CD4-positive, alpha-beta T cell (primary cell): ENCODE results near the gene FKBP15. TPM values are rescaled to one million over a fixed set of nuclear protein-coding genes. Genes with fewer than 3 reads are reported as not detected.

Source experiments
- ATAC-seq: fragments of 200-7000 bp; cut with Tn5 transposase; one replicate; pipeline ENCODE4 v1.10.0; 2022; ENCODE audit warnings: mild to moderate bottlenecking; ENCODE audit not compliant: poor library complexity
- CTCF ChIA-PET: fragments of 350-600 bp; sonication (Branson Sonifier 250); formaldehyde crosslinking; loops from one replicate; lab custom pipeline; 2021; ENCODE audit warnings: antibody characterized with exemption, inconsistent platforms; lab: Charles Lee
- POLR2A ChIA-PET: fragments of 350-600 bp; sonication (Branson Sonifier 250); formaldehyde crosslinking; loops from one replicate; lab custom pipeline; 2021; ENCODE audit warnings: antibody characterized with exemption, inconsistent platforms; lab: Charles Lee
- DNase-seq, 14 experiments: peaks; one replicate each; pipeline ENCODE4 v3.0.0-alpha.2; 2013 to 2020; ENCODE audit warnings: mixed read lengths in 2 of 14
- H3K27ac ChIP-seq, 2 donors: one replicate each; pipeline versions ENCODE4 v1.5.1 to v1.7.0; 2013; ENCODE audit warnings: low read length in 2 of 2, low read depth in 1 of 2, mild to moderate bottlenecking in 1 of 2
- H3K27me3 ChIP-seq, 2 experiments: 1 replicate in 1 of 2; 2 replicates in 1 of 2; pipeline versions ENCODE4 v1.6.1 to v1.7.0; 2013; ENCODE audit warnings: low read length in 2 of 2, control low read depth in 1 of 2, mild to moderate bottlenecking in 1 of 2, moderate library complexity in 1 of 2; ENCODE audit not compliant: insufficient read depth in 2 of 2, control insufficient read depth in 1 of 2
- H3K36me3 ChIP-seq: one replicate; pipeline ENCODE4 v1.6.1; 2013; ENCODE audit warnings: low read length, control low read depth; ENCODE audit not compliant: insufficient read depth
- H3K4me1 ChIP-seq: one replicate; pipeline ENCODE4 v1.6.1; 2013; ENCODE audit warnings: low read length, control low read depth; ENCODE audit not compliant: insufficient read depth
- H3K4me3 ChIP-seq: one replicate; pipeline ENCODE4 v1.5.1; 2013; ENCODE audit warnings: mild to moderate bottlenecking, low read length, moderate library complexity
- H3K9me3 ChIP-seq, 2 experiments: 1 replicate in 1 of 2; 2 replicates in 1 of 2; pipeline versions ENCODE4 v1.6.1 to v1.7.0; 2013; ENCODE audit warnings: low read length in 2 of 2, mild to moderate bottlenecking in 2 of 2, control low read depth in 1 of 2, moderate library complexity in 1 of 2; ENCODE audit not compliant: control insufficient read depth in 1 of 2, insufficient read depth in 1 of 2
- H3K27ac Mint-ChIP-seq: one replicate; pipeline ENCODE4 v1.8.0; 2020; ENCODE audit warnings: mixed read lengths
- H3K27me3 Mint-ChIP-seq: one replicate; pipeline ENCODE4 v1.8.0; 2021; ENCODE audit warnings: mixed read lengths
- H3K36me3 Mint-ChIP-seq: one replicate; pipeline ENCODE4 v1.8.0; 2021; ENCODE audit warnings: low read depth, mixed read lengths
- H3K4me1 Mint-ChIP-seq: one replicate; pipeline ENCODE4 v1.8.0; 2021; ENCODE audit warnings: low read depth, mixed read lengths
- H3K4me3 Mint-ChIP-seq: one replicate; pipeline ENCODE4 v1.8.0; 2020; ENCODE audit warnings: mild to moderate bottlenecking, mixed read lengths
- H3K9me3 Mint-ChIP-seq: one replicate; pipeline ENCODE4 v1.8.0; 2020; ENCODE audit warnings: mixed read lengths
- intact Hi-C, 2 experiments: fragments of 100-400 bp; cut with DNase I in 1 of 2; cut with micrococcal nuclease in 1 of 2; formaldehyde crosslinking; loops; one replicate each; pipeline versions ENCODE4 v1.15.1 to v1.9.0; 2023 to 2025; cut with DNase I, micrococcal nuclease
- total RNA-seq, 174 experiments: library from RNA in 2 of 174; stranded (reverse) in 2 of 174; gene quantifications; one replicate each; pipeline ENCODE4 v1.2.3 and lab custom pipeline; 2021 to 2026
- TF ChIP-seq, protein P1 (sequence below): fragments of 200-600 bp; IDR thresholded peaks from one replicate; pipeline ENCODE4 v1.8.0; 2022; ENCODE audit warnings: antibody characterized with exemption, mild to moderate bottlenecking

The FKBP15 gene
- total RNA-seq, 2 experiments from 2014 or later: 11.9 to 14.2 TPM

DNA sequence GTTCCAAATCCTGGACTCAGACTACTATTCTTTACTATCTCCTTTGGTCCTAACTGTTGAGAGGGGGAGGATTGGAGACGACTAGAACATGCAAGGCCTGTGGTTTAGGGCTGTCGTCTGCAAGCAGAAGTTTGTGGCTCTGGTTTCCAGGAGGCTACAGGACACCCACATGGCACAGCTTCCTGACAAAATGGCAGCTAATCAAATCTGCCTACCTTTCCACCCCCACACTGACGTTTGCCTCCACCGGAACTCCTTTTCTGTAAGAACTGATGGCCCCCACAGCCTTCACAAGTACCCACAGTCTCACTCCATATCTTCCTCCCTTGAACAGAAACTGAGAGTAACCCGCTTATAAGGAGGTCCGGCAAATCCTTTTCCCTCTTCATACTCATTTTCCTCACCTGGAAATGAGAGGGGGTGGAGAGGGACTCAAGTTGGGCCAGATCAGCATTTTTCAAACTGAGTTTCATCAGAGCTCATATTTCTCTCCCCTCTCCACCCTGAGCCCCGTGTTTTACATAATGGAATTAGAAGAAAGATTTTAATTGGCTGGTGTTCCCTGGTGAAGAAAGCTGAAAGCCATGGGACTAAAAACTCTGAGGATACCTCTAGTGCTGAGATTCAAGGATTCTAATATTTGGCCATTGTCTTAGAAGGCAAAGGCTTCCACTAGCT is 65.0 kb downstream of the FKBP15 start:
- TF ChIP-seq, protein P1, sequence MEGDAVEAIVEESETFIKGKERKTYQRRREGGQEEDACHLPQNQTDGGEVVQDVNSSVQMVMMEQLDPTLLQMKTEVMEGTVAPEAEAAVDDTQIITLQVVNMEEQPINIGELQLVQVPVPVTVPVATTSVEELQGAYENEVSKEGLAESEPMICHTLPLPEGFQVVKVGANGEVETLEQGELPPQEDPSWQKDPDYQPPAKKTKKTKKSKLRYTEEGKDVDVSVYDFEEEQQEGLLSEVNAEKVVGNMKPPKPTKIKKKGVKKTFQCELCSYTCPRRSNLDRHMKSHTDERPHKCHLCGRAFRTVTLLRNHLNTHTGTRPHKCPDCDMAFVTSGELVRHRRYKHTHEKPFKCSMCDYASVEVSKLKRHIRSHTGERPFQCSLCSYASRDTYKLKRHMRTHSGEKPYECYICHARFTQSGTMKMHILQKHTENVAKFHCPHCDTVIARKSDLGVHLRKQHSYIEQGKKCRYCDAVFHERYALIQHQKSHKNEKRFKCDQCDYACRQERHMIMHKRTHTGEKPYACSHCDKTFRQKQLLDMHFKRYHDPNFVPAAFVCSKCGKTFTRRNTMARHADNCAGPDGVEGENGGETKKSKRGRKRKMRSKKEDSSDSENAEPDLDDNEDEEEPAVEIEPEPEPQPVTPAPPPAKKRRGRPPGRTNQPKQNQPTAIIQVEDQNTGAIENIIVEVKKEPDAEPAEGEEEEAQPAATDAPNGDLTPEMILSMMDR: no peak
- DNase-seq: peak in 7 of 14 experiments; percentile 8 to 71 (median 47)
- H3K27me3 ChIP-seq: no peaks in the 10 kb centered on the region
- no peak overlapping the region for H3K4me3 ChIP-seq
- H3K9me3 ChIP-seq: no peaks in the 10 kb centered on the region
- ChIA-PET POLR2A (no interaction called here), CTCF (no interaction called here)
- Mint-ChIP-seq H3K27me3 (no peaks in the 10 kb centered on the region), H3K27ac (peak overlapping the region; percentile 66), H3K36me3 (peaks cover 21% of the 10 kb centered on the region), H3K9me3 (no peaks in the 10 kb centered on the region), H3K4me1 (peaks cover 54% of the 10 kb centered on the region), H3K4me3 (peak overlapping the region; percentile 1)
- H3K4me1 ChIP-seq: peaks cover 34% of the 10 kb centered on the region
- ATAC-seq: peak; percentile 73
- intact Hi-C loops: loop anchor here (10.0 kb wide), 2 partner anchors 101 to 249 kb away; partner anchors contain the start of genes ALAD (in 1 of the 2) and ZFP37 (in 1 of the 2)
- H3K27ac ChIP-seq: peak overlapping the region in 1 of 2 donors; percentile 46
- H3K36me3 ChIP-seq: peaks cover 16% of the 10 kb centered on the region

DNA sequence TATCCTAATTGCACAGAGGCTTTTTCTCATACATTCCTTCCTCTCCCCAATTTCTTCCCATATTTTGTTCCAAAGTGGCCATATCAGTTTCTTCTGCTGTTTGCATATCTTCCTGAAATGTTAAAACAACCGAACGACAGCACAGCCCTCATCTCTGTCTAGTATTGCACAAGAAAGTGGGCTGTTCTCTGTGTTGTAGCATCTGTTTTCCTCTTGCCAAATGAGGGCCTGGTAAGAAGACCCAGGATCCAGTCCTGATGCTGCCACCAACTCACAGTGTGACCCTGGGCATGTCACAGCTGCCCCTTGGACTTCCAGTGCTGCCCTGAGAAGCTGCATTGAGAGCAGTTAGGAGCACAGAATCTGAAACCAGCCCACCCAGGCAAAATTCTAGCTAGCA is 66.1 kb downstream of the FKBP15 start:
- TF ChIP-seq, protein P1: no peak
- H3K27ac ChIP-seq: no peak overlapping the region
- peaks cover 9% of the 10 kb centered on the region for H3K36me3 ChIP-seq
- Mint-ChIP-seq H3K9me3 (no peaks in the 10 kb centered on the region), H3K4me1 (peaks cover 61% of the 10 kb centered on the region), H3K27ac (peak overlapping the region; percentile 66), H3K27me3 (no peaks in the 10 kb centered on the region), H3K36me3 (peaks cover 16% of the 10 kb centered on the region), H3K4me3 (peak overlapping the region; percentile 25)
- no peaks in the 10 kb centered on the region for H3K27me3 ChIP-seq
- ChIA-PET POLR2A (no interaction called here), CTCF (no interaction called here)
- intact Hi-C loops: loop anchor here (5.0 to 10.0 kb wide), 3 partner anchors 100 to 257 kb away; partner anchors contain the start of genes ALAD (in 1 of the 2), C9orf43 (in 1 of the 2), POLE3 (in 1 of the 2) and ZFP37 (in 1 of the 2)
- no peaks in the 10 kb centered on the region for H3K9me3 ChIP-seq
- ATAC-seq: no peak
- H3K4me1 ChIP-seq: peaks cover 34% of the 10 kb centered on the region
- H3K4me3 ChIP-seq: no peak overlapping the region
- DNase-seq: peak in 1 of 14 experiments; percentile 15

DNA sequence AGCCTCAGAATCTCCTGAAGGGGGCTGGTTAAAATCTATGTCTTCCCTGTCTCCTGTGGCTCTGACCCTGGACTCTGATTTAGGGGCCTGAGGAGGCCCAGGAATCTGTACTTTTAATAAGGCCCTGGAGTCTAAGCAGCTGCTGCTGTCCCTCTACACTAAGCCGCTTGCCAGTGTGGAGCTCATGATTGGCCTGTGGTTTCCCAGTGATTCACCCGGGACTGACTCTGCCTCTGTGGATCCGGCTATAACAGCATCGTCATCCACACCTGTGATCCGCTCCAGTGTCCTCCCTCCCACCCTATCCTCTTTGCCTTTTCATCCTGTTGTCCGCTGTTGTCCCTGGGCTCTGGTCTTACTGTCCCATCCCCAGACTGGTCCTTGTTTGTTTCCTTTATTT is 66.6 kb downstream of the FKBP15 start:
- H3K9me3 Mint-ChIP-seq: no peaks in the 10 kb centered on the region
- CTCF ChIA-PET: no interaction called here
- intact Hi-C loops: loop anchor here (5.0 to 10.0 kb wide), 3 partner anchors 100 to 258 kb away; partner anchors contain the start of genes ALAD (in 1 of the 2), C9orf43 (in 1 of the 2), POLE3 (in 1 of the 2) and ZFP37 (in 1 of the 2)
- POLR2A ChIA-PET: no interaction called here
- H3K4me3 Mint-ChIP-seq: no peak overlapping the region
- no peak overlapping the region for H3K27ac ChIP-seq
- ATAC-seq (no peak), DNase-seq (peak in 2 of 14 experiments; percentile 51 to 62)
- H3K27ac Mint-ChIP-seq: peak overlapping the region; percentile 66
- H3K4me1 Mint-ChIP-seq: peaks cover 61% of the 10 kb centered on the region
- no peaks in the 10 kb centered on the region for H3K9me3 ChIP-seq
- H3K36me3 Mint-ChIP-seq: peaks cover 16% of the 10 kb centered on the region
- no peaks in the 10 kb centered on the region for H3K27me3 ChIP-seq
- H3K27me3 Mint-ChIP-seq: no peaks in the 10 kb centered on the region
- peaks cover 34% of the 10 kb centered on the region for H3K4me1 ChIP-seq
- TF ChIP-seq, protein P1: no peak
- no peak overlapping the region for H3K4me3 ChIP-seq
- peaks cover 8% of the 10 kb centered on the region for H3K36me3 ChIP-seq
